ENCODE results near the gene SLC22A12. TPM values are rescaled to one million over a fixed set of nuclear protein-coding genes. Genes with fewer than 3 reads are reported as not detected.

Gene SLC22A12
- total and polyA plus RNA-seq, 2 of the 8 experiments (the other 6 are each of a cell fraction or from before 2014, with no cell fraction given) = not detected

DNA sequence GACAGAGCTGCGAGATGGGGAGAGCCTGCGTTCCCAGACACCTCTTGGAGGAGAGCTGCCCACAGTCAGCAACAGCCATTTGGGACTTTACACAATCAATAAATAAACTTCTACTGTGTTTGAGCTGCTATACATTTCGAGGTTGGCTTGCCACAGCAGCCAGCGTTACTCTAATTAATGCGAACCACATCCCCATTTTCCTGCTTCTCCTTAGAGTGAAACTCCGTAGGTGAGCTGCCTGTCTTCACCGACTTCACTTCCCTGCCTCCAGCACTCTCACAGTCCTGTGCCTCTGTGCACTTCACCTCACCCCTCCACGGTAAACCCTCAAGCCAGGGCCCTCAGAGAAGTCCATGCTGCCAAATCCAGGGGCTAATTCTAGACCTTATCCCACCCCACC lies 5.9 kb upstream of the SLC22A12 start:
- 90% methylated on average over 8 of the region's 8 CpGs; no CpG with 5 or more reads in 1 of the 2 experiments for WGBS, 2 experiments (ENCODE audit: extremely low coverage in 1 of 2, insufficient coverage in 1 of 2, insufficient read length in 1 of 2, insufficient replicate concordance in 2 of 2, low coverage in 1 of 2, low lambda C conversion rate in 2 of 2, missing lambda C conversion rate in 1 of 2)
- DNase-seq (ENCODE audit: low read depth in 1 of 2, low spot score in 2 of 2) = no peak
- Histone ChIP-seq H3K4me2 (ENCODE audit: insufficient read depth in 1 of 2, low read depth in 2 of 2, low read length in 2 of 2) (no peak overlapping the region), H3K27ac (ENCODE audit: low read depth, low read length) (no peak overlapping the region), H3K4me3 (ENCODE audit: extremely low read depth in 1 of 4, insufficient read depth in 2 of 4, low read depth in 3 of 4, low read length in 4 of 4) (no peak overlapping the region), H3K36me3 (ENCODE audit: control insufficient read depth in 2 of 4, insufficient read depth in 4 of 4, low read length in 3 of 4) (no peaks in the 10 kb centered on the region), H2BK5ac (ENCODE audit: low read depth, low read length) (no peak overlapping the region), H2AFZ (ENCODE audit: low read length) (no peak overlapping the region), H3K23me2 (ENCODE audit: low read depth, low read length) (peaks cover 6% of the 10 kb centered on the region; the same call in 1 of the 2 replicates), H3K18ac (ENCODE audit: extremely low read depth, low read length) (no peak overlapping the region), H4K8ac (ENCODE audit: extremely low read depth, insufficient read depth, low read length) (no peak overlapping the region), H2AK5ac (ENCODE audit: low read depth, low read length) (no peak overlapping the region), H2BK120ac (replicated peaks; ENCODE audit: low read depth, low read length) (no peak overlapping the region), H3K79me2 (ENCODE audit: control insufficient read depth in 1 of 2, insufficient read depth in 2 of 2, low read length in 2 of 2) (no peaks in the 10 kb centered on the region), H2BK15ac (ENCODE audit: low read length) (no peak overlapping the region), H4K5ac (ENCODE audit: insufficient read length, low read depth, low read length) (no peak overlapping the region), H4K20me1 (replicated peaks in 1 of 2; ENCODE audit: control insufficient read depth in 1 of 2, insufficient read depth in 2 of 2, low read length in 2 of 2) (peaks cover 0 to 3% of the 10 kb centered on the region in 2 experiments), H3K9me3 (ENCODE audit: insufficient read depth in 2 of 2, low read depth in 1 of 2, low read length in 1 of 2) (0 out of 4 replicates have a peak, but pooled peaks cover 0 to 6% of the 10 kb centered on the region in 2 experiments), H3K79me1 (ENCODE audit: low read depth, low read length) (no peaks in the 10 kb centered on the region), H2BK20ac (ENCODE audit: low read length) (no peak overlapping the region), H3K14ac (ENCODE audit: insufficient read length) (no peak overlapping the region), H4K91ac (replicated peaks; ENCODE audit: insufficient read length, low read length) (no peak overlapping the region), H3K4ac (replicated peaks; ENCODE audit: insufficient read length, low read depth, low read length) (peak overlapping the region; percentile 61), H3K9ac (replicated peaks in 1 of 4; ENCODE audit: extremely low read depth in 1 of 4, low read depth in 3 of 4, low read length in 3 of 4) (no peak overlapping the region), H3K4me1 (replicated peaks in 1 of 4; ENCODE audit: control insufficient read depth in 3 of 4, insufficient read depth in 4 of 4, low read length in 3 of 4) (no peaks in the 10 kb centered on the region), H3K56ac (replicated peaks; ENCODE audit: insufficient read length, low read depth, low read length) (no peak overlapping the region), H2BK12ac (ENCODE audit: low read depth, low read length) (0 out of 2 replicates have a peak overlapping the region, but pooled peaks have one; percentile 39), H3K23ac (ENCODE audit: insufficient read length) (no peak overlapping the region), H3K27me3 (replicated peaks in 1 of 4; ENCODE audit: control insufficient read depth in 3 of 4, extremely low read depth in 1 of 4, insufficient read depth in 3 of 4, low read length in 3 of 4) (no peaks in the 10 kb centered on the region)
- no peak for FAIRE-seq
- POLR2A ChIA-PET (ENCODE audit: partially characterized antibody) = interaction anchor here (1.3 kb wide), 1 partner anchor 19 kb away, joined by 3 read pairs; no protein-coding TSS in a partner anchor
- TF ChIP-seq NRF1 (IDR thresholded peaks at IDR 0.05; ENCODE audit: low read depth, low read length) (no peak), RBBP5 (IDR thresholded peaks at IDR 0.05; ENCODE audit: borderline replicate concordance, low read depth, low read length) (no peak), SRF (IDR thresholded peaks at IDR 0.05; ENCODE audit: low read depth, low read length) (no peak), KDM4A (IDR thresholded peaks at IDR 0.05; ENCODE audit: low read depth, low read length, severe bottlenecking) (no peak), PHF8 (conservative IDR thresholded peaks at IDR 0.05; ENCODE audit: low read depth, low read length) (no peak), YY1 (IDR thresholded peaks at IDR 0.05; ENCODE audit: low read depth, low read length) (no peak), FOSL1 (IDR thresholded peaks at IDR 0.05; ENCODE audit: insufficient read depth, low read depth, low read length) (no peak), SIX5 (IDR thresholded peaks at IDR 0.05; ENCODE audit: low read depth, low read length) (no peak), JUND (IDR thresholded peaks at IDR 0.05; ENCODE audit: low read length) (no peak), RNF2 (IDR thresholded peaks at IDR 0.05; ENCODE audit: borderline replicate concordance, low read depth, low read length, missing control alignments, poor library complexity, severe bottlenecking) (no peak), RXRA (IDR thresholded peaks at IDR 0.05; ENCODE audit: insufficient read depth, low read depth, low read length) (no peak), GTF2F1 (IDR thresholded peaks at IDR 0.05; ENCODE audit: borderline replicate concordance, low read depth, low read length) (no peak), KDM5A (IDR thresholded peaks at IDR 0.05; ENCODE audit: low read length) (no peak), KDM1A (IDR thresholded peaks at IDR 0.05; ENCODE audit: borderline replicate concordance, low read length) (no peak)
- CTCF ChIA-PET (ENCODE audit: partially characterized antibody) = interaction anchor here (0.7 to 3.7 kb wide), 7 partner anchors 13 to 244 kb away, joined by 3 to 13 read pairs (median 4); no protein-coding TSS in a partner anchor

Data from H1 (cell line).